WI38 (cell line): ENCODE measurements around the gene KITLG.

Experiments
- H3K4me3 ChIP-seq: 2 replicates; pipeline ENCODE4 v1.5.1; 2011; ENCODE audit warnings: low read depth, mild to moderate bottlenecking, control low read depth, low read length
- CTCF ChIP-seq: IDR thresholded peaks from 2 replicates; pipeline ENCODE4 v1.5.1; 2012; ENCODE audit warnings: low read depth, mild to moderate bottlenecking, control low read depth, low read length

Gene KITLG

GRCh38 chr12:88566430-88566829, 13.8 kb downstream of the KITLG start:
- no peak for TF ChIP-seq CTCF
- no peak overlapping the region for H3K4me3 ChIP-seq

GRCh38 chr12:88562846-88563582, 17.3 kb downstream of the KITLG start:
- no peak overlapping the region for H3K4me3 ChIP-seq
- TF ChIP-seq CTCF: no peak

GRCh38 chr12:88562151-88562550, 18.1 kb downstream of the KITLG start:
- H3K4me3 ChIP-seq: no peak overlapping the region
- no peak for TF ChIP-seq CTCF

GRCh38 chr12:88559772-88560171, 20.5 kb downstream of the KITLG start:
- no peak overlapping the region for H3K4me3 ChIP-seq
- TF ChIP-seq CTCF: no peak

- TF ChIP-seq CTCF: no peak
- no peak overlapping the region for H3K4me3 ChIP-seq
Measured at GRCh38 chr12:88559199-88559598, 21.1 kb downstream of the KITLG start.

GRCh38 chr12:88558340-88558867, 21.9 kb downstream of the KITLG start:
- TF ChIP-seq CTCF: no peak
- H3K4me3 ChIP-seq: no peak overlapping the region

GRCh38 chr12:88556213-88556774, 24.0 kb downstream of the KITLG start:
- no peak for TF ChIP-seq CTCF
- H3K4me3 ChIP-seq: no peak overlapping the region
